ENCODE results near the gene STX10. TPM values are rescaled to one million over a fixed set of nuclear protein-coding genes. Genes with fewer than 3 reads are reported as not detected.

The STX10 gene
- total RNA-seq, 2 experiments from 2014 or later: 62.8 to 69.0 TPM

DNA sequence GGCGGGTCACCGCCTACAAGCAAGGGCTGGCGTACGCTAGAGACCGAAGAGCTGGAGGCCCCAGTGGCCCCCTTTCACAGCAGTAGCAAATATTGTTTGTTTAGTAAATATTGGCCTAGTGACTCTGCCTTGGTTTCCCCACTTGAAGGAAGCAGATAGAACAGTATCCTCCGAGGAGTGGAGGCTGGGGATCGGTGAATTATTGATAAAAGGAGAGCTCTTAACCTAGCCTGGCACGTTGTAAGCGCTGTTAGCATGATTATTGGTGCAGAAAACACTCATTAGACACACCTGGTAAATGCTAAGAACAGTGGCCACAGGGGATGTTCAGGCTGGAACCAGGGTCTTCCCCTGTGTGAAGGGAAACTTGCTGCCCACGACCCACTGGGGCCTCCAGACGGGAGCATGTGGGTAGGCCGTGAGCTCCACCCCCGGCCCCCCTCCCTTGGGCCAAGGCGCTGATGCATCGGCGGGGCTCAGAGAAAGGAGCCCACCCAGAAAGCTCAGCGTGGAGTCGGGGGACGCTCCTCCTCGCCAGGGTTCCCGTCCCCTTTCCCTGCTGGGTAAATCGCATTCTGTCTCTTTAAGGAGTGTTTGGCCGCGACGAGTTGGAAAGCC lies 2.3 kb upstream of the STX10 start:
- CTCF ChIA-PET: interaction anchor here (0.6 to 2.2 kb wide), 10 partner anchors 9 to 187 kb away, joined by 3 to 15 read pairs (median 7); partner anchors contain the start of gene NACC1

GRCh38 chr19:13151605-13152355 lies 1.6 kb upstream of the STX10 start:
- ChIA-PET CTCF (interaction anchor here (1.3 to 2.2 kb wide), 8 partner anchors 12 to 186 kb away, joined by 3 to 15 read pairs (median 9); partner anchors contain the start of gene NACC1), POLR2A (interaction anchor here (0.5 to 2.2 kb wide), 12 partner anchors 11 to 685 kb away, joined by 3 to 35 read pairs (median 7); partner anchors contain the start of genes CALR, JUNB and NACC1)

More for the DNA sequence above, 2.3 kb upstream of the STX10 start:
- POLR2A ChIA-PET: interaction anchor here (0.5 to 2.2 kb wide), 16 partner anchors 10 to 685 kb away, joined by 3 to 35 read pairs (median 4); partner anchors contain the start of genes CALR, JUNB and NACC1

DNA sequence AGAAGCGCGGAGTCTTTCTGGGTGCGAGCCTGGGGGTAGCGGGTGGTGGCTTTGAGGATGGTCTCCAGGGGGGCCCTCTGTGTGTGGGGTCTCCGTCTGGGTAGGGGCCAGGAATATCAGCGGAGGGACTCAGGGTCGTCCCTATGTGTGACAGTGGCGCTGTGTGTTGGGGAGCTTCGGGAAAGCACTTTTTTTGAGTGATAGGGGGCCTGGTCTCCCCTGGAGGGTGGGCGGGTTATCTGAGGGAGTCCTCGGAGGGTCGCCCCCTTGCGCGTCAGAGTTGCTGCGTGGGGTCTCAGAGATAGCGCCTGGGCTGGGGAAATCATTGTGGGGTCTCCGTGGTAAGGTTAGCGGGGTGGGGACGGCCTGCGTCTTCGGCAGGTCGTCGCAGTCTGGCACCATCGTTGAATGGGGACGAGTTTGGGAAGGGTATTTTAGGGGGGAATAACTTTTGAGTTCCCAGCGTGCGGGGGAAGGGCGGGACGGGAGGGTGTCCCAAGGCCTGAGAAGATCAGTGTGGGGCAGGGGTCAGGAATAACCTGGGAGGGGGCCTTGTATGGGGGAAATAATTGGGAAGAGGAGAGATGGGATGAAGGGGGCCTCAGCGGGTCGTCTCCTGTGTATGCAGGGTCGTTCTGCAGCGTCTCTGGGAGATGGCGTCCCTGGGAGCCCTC lies 893 bp upstream of the STX10 start:
- ChIA-PET POLR2A (no interaction called here), CTCF (interaction anchor here (0.9 to 1.9 kb wide), 7 partner anchors 12 to 33 kb away, joined by 3 to 11 read pairs (median 3); partner anchors contain the start of gene NACC1)

DNA sequence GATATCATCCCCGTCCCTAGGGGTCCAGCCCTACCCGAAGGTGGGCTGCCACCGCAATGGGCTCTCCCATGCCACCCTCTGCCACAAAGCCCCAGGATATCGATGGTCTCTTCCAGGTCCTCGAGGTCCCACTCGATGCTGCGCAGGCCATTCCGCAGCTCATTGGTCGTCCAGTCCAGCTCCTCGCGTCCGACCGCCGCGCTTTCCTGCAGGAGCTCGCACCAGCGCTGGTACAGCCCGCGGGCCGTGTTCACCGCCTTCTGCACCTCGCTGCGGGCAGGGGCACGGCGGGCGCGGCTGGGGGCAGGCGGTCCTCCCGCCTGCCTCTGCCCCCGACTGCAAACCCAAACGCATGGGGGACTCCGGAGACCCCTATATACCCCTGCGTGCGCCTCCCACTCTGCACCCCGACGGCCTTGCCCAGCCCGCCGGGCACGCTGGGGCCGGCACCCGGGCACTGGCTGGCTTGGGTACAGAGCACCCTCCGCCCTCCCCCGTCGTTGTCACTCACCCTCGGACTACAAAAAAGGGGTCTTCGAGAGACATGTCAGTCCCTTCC lies 468 bp downstream of the STX10 start:
- POLR2A ChIA-PET: interaction anchor here (0.5 to 1.4 kb wide), 6 partner anchors 9 to 32 kb away, joined by 3 to 7 read pairs (median 4); partner anchors contain the start of gene NACC1
- CTCF ChIA-PET: interaction anchor here (0.9 to 1.9 kb wide), 8 partner anchors 11 to 39 kb away, joined by 3 to 11 read pairs (median 3); partner anchors contain the start of gene NACC1

GRCh38 chr19:13149173-13149627 lies 975 bp downstream of the STX10 start:
- POLR2A ChIA-PET: interaction anchor here (0.6 to 1.4 kb wide), 4 partner anchors 17 to 32 kb away, joined by 3 to 7 read pairs (median 4); partner anchors contain the start of gene NACC1

DNA sequence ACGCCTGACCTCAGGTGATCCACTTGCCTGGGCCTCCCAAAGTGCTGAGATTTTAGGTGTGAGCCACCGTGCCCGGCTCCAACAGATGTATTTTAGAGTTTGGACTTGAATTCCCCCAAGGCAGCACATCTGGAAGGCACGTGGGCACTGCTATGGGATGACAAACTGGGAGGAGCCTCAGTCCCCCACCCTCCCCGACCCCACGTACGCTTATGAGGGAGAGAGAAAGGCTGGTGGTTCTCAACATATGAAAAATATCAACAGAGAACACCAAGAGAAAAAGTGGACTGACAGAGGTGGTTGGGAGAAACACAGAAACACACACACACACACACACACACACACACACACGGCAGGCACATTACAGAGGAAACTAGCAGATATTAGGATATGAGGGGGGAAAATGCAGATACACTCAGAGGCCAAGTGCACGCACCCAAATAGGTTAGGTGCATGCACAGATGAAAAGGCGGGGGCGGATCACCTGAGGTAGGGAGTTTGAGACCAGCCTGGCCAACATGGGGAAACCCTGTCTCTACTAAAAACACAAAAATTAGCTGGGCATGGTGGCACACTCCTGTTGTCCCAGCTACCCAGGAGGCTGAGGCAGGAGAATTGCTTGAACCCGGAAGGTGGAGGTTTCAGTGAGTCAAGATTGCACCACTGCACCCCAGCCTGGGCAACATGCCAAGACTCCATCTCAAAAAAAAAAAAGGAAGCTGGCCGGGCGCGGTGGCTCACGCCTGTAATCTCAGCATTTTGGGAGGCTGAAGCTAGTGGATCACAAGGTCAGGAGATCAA lies 3.2 kb downstream of the STX10 start:
- ChIA-PET POLR2A (interaction anchor here (0.6 to 0.7 kb wide), 2 partner anchors 27 to 48 kb away, joined by 3 to 7 read pairs; no protein-coding TSS in a partner anchor), CTCF (interaction anchor here (0.6 to 1.6 kb wide), 6 partner anchors 8 to 87 kb away, joined by 3 to 4 read pairs (median 4); no protein-coding TSS in a partner anchor)

More at GRCh38 chr19:13149173-13149627, 975 bp downstream of the STX10 start:
- CTCF ChIA-PET: interaction anchor here (0.6 to 1.8 kb wide), 5 partner anchors 11 to 38 kb away, joined by 3 to 11 read pairs (median 3); no protein-coding TSS in a partner anchor

- ChIA-PET CTCF (no interaction called here), POLR2A (no interaction called here)
Measured at GRCh38 chr19:13139633-13140311, 10.4 kb downstream of the STX10 start.

DNA sequence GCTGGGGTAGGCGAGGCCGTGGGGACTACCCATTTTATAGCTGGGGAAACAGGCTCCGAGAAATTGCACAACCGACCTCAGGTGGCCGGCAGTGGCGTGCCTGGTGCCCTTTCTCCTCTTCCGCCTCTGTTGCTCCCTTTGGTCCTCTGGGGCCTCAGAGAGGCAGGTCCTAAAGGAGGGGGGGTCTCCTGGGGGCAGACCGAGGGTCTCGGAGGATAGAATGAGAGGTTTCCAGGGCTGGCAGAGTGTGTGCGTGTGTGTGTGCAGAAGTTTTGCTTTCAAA lies 11.3 kb downstream of the STX10 start:
- POLR2A ChIA-PET: no interaction called here
- CTCF ChIA-PET: interaction anchor here (1.0 kb wide), 1 partner anchor 11 kb away, joined by 3 read pairs; the partner anchor contains the start of genes IER2 and STX10

- POLR2A ChIA-PET: no interaction called here
- CTCF ChIA-PET: interaction anchor here (1.0 kb wide), 1 partner anchor 11 kb away, joined by 3 read pairs; the partner anchor contains the start of genes IER2 and STX10
Measured at GRCh38 chr19:13138171-13138915, 11.8 kb downstream of the STX10 start.

- ChIA-PET CTCF (interaction anchor here (0.7 kb wide), 1 partner anchor 123 kb away, joined by 5 read pairs; no protein-coding TSS in a partner anchor), POLR2A (no interaction called here)
Measured at GRCh38 chr19:13137290-13137794, 12.8 kb downstream of the STX10 start.

DNA sequence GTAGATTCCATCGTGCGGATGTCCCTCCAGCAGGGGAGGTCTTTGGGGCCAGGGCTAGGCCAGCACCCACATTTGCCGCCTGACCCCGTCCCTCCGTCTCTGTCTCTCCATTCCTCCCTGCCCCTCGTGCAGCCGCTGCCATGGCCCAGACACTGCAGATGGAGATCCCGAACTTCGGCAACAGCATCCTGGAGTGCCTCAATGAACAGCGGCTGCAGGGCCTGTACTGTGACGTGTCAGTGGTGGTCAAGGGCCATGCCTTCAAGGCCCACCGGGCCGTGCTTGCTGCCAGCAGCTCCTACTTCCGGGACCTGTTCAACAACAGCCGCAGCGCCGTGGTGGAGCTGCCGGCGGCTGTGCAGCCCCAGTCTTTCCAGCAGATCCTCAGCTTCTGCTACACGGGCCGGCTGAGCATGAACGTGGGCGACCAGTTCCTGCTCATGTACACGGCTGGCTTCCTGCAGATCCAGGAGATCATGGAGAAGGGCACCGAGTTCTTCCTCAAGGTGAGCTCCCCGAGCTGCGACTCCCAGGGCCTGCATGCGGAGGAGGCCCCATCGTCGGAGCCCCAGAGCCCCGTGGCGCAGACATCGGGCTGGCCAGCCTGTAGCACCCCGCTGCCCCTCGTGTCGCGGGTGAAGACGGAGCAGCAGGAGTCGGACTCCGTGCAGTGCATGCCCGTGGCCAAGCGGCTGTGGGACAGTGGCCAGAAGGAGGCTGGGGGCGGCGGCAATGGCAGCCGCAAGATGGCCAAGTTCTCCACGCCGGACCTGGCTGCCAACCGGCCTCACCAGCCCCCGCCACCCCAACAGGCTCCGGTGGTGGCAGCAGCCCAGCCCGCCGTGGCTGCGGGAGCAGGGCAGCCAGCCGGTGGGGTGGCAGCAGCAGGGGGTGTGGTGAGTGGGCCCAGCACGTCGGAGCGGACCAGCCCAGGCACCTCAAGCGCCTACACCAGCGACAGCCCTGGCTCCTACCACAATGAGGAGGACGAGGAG lies 14.8 kb downstream of the STX10 start:
- ChIA-PET POLR2A (interaction anchor here (0.6 kb wide), 1 partner anchor 13 kb away, joined by 3 read pairs; no protein-coding TSS in a partner anchor), CTCF (interaction anchor here (0.6 kb wide), 2 partner anchors 14 to 304 kb away, joined by 3 read pairs; no protein-coding TSS in a partner anchor)

DNA sequence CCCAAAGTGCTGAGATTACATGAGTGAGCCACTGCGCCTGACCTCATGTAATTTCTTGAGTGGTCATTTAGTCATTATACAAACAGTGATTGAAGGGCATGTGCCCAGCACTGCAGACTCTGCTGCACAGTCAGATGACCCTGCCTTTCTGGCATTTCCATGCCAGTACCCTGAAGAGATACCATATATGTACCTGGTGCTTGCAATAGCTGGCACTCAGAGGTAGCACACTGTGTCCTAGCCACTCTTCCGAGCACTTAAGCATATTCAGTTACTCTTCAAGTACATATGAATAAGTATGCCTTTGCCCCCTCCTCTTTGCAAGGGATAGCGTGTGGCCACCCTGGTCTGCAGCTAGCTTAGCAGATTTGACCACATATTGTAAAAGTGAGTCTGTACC lies 15.5 kb downstream of the STX10 start:
- POLR2A ChIA-PET: no interaction called here
- CTCF ChIA-PET: no interaction called here

DNA sequence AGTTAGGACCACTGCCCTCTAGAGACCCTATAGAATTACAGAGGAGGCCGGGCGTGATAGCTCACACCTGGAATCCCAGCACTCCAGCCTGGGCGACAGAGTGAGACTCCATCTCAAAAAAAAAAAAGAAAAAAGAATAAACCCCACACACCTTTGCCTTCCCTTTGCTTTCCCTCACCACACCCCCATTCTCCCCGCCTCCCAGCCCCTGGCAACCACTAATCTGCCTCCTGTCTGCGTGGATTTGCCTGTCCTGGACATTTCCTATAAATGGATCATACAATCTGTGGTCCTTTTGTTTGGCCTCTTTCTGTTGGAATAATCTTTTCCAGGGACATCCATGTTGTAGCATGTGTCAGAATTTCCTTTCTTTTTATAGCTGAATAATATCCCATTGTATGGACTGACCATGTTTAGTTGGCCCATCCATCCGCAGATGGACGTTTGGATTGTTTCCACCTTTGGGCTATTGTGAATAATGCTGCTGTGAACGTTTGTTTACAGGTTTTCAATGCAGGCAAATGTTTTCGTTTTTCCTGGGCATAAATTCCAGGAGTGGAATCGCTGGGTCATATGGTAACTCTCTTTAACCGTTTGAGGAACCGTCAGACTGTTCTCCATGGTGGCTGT lies 16.8 kb downstream of the STX10 start:
- POLR2A ChIA-PET: interaction anchor here (1.0 to 1.6 kb wide), 5 partner anchors 11 to 21 kb away, joined by 3 to 11 read pairs (median 7); partner anchors contain the start of genes IER2, NACC1 and STX10

DNA sequence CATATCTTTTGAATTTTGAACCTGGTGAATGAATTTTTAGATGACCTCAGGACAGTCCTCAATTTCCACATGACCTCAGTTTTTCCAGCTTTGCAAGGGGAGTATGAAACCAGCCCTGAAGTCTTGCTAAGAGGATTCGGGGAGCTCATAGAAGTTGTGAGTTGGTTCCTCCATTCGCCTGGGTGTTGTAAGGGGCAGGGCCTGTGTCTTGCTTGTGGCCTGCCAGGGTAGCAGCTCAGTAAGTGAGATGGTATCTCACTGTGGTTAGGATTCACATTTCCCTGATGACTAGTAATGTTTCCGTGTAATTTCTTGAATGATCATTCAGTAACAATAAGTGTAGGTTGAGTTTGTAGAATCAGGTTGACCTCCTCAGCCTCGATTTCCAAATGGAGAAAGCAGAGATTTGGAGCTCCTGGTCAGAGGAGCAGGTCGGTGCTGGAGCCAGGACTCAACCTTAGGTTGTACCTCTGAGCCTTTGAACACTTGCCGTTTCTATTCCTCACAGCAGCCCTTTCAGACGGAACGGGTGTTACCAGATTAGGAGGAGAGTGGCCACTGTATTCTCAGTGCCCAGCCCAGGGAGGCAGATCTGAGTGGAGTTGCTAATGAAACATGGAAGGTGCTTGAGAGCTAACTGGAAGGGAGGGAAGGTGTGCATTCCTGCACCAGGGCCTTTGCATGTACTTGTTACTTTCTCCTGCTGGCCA lies 17.5 kb downstream of the STX10 start:
- ChIA-PET POLR2A (interaction anchor here (0.5 to 1.6 kb wide), 11 partner anchors 10 to 410 kb away, joined by 3 to 25 read pairs (median 4); partner anchors contain the start of genes IER2, NACC1 and STX10), CTCF (interaction anchor here (1.0 to 2.2 kb wide), 10 partner anchors 12 to 157 kb away, joined by 3 to 11 read pairs (median 7); partner anchors contain the start of genes IER2, NACC1 and STX10)

More for the DNA sequence above, 16.8 kb downstream of the STX10 start:
- CTCF ChIA-PET: interaction anchor here (1.2 to 2.2 kb wide), 6 partner anchors 13 to 61 kb away, joined by 4 to 11 read pairs (median 9); partner anchors contain the start of genes IER2, NACC1 and STX10
